Activated CD8-positive, alpha-beta T cell treated with anti-CD3 and anti-CD28 coated beads for 36 hours (primary cell): ENCODE measurements around the gene PRG2. TPM values are rescaled to one million over a fixed set of nuclear protein-coding genes. Genes with fewer than 3 reads are reported as not detected.
"Not testable (repeated sequence)": the region's sequence is repeated elsewhere in the genome, so short reads cannot be mapped to it uniquely, and the experiment has no call there.

Source experiments
- ATAC-seq: fragments of 200-7000 bp; cut with Tn5 transposase; one replicate; pipeline ENCODE4 v1.10.0; 2021; ENCODE audit warnings: mild to moderate bottlenecking, moderate library complexity
- CTCF ChIA-PET: fragments of 350-600 bp; sonication (Branson Sonifier 250); formaldehyde crosslinking; loops from one replicate; lab custom pipeline; 2021; ENCODE audit warnings: antibody characterized with exemption; lab: Charles Lee
- POLR2A ChIA-PET: fragments of 350-600 bp; sonication (Branson Sonifier 250); formaldehyde crosslinking; loops from one replicate; lab custom pipeline; 2021; ENCODE audit warnings: antibody characterized with exemption; lab: Charles Lee
- DNase-seq: peaks from one replicate; pipeline ENCODE4 v3.0.0-alpha.2; 2020
- H3K27ac Mint-ChIP-seq: one replicate; pipeline ENCODE4 v1.8.0; 2021; ENCODE audit warnings: mild to moderate bottlenecking, mixed read lengths
- H3K27me3 Mint-ChIP-seq: one replicate; pipeline ENCODE4 v1.8.0; 2021; ENCODE audit warnings: mixed read lengths
- H3K36me3 Mint-ChIP-seq: one replicate; pipeline ENCODE4 v1.8.0; 2021; ENCODE audit warnings: low read depth, mixed read lengths
- H3K4me1 Mint-ChIP-seq: one replicate; pipeline ENCODE4 v1.8.0; 2021; ENCODE audit warnings: low read depth, mixed read lengths
- H3K4me3 Mint-ChIP-seq: one replicate; pipeline ENCODE4 v1.8.0; 2021; ENCODE audit warnings: mild to moderate bottlenecking, moderate library complexity, mixed read lengths
- H3K9me3 Mint-ChIP-seq: one replicate; pipeline ENCODE4 v1.8.0; 2021; ENCODE audit warnings: mixed read lengths
- intact Hi-C: fragments of 100-400 bp; cut with micrococcal nuclease; formaldehyde crosslinking; loops from one replicate; pipeline ENCODE4 v1.10.0; 2022
- total RNA-seq, 2 experiments: library from RNA; stranded (reverse); gene quantifications; one replicate each; pipeline ENCODE4 v1.2.3, GENCODE V29; 2021
- TF ChIP-seq, protein P1 (sequence below): fragments of 200-600 bp; IDR thresholded peaks from one replicate; pipeline ENCODE4 v1.8.0; 2022; ENCODE audit warnings: antibody characterized with exemption, mild to moderate bottlenecking

Gene PRG2
- total RNA-seq, 2 experiments from 2014 or later: 0.43 to 2.3 TPM

DNA sequence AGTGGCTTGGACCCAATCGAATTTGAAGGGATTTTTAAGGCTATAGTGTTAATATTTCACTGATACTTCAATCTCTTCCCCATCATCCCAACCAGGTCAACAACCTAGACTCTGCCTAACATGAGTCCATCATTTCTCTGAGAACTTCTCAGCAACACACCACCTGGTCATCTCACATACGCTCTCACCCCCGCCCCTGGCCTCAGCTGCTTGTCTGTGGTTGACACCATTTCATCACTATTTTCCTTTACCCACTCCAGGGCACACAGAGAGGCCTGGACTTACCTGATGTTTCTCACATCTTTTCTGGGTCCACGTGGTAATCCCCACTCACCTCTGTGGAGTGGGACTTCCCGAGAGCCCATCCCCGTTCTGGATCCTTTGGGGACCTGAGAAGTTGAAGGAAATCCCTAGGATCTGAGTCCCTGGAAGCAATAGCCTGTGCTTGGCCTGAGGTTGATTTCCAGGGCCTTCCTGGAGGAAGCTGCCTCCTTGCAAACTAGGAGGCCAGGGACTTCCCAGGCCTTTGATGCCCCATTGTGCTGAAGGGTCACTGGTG is 49.1 kb downstream of the PRG2 start:
- ChIA-PET POLR2A (no interaction called here), CTCF (interaction anchor here (1.0 to 1.3 kb wide), 2 partner anchors 9 to 116 kb away, joined by 3 to 6 read pairs; no protein-coding TSS in a partner anchor)
- intact Hi-C loops: no loop called here
- Mint-ChIP-seq H3K4me3 (no peak overlapping the region), H3K9me3 (no peaks in the 10 kb centered on the region), H3K4me1 (peaks cover 10% of the 10 kb centered on the region), H3K27me3 (no peaks in the 10 kb centered on the region), H3K36me3 (no peaks in the 10 kb centered on the region), H3K27ac (no peak overlapping the region)
- ATAC-seq (no peak), DNase-seq (peak; percentile 16)
- TF ChIP-seq, protein P1, sequence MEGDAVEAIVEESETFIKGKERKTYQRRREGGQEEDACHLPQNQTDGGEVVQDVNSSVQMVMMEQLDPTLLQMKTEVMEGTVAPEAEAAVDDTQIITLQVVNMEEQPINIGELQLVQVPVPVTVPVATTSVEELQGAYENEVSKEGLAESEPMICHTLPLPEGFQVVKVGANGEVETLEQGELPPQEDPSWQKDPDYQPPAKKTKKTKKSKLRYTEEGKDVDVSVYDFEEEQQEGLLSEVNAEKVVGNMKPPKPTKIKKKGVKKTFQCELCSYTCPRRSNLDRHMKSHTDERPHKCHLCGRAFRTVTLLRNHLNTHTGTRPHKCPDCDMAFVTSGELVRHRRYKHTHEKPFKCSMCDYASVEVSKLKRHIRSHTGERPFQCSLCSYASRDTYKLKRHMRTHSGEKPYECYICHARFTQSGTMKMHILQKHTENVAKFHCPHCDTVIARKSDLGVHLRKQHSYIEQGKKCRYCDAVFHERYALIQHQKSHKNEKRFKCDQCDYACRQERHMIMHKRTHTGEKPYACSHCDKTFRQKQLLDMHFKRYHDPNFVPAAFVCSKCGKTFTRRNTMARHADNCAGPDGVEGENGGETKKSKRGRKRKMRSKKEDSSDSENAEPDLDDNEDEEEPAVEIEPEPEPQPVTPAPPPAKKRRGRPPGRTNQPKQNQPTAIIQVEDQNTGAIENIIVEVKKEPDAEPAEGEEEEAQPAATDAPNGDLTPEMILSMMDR: no peak

DNA sequence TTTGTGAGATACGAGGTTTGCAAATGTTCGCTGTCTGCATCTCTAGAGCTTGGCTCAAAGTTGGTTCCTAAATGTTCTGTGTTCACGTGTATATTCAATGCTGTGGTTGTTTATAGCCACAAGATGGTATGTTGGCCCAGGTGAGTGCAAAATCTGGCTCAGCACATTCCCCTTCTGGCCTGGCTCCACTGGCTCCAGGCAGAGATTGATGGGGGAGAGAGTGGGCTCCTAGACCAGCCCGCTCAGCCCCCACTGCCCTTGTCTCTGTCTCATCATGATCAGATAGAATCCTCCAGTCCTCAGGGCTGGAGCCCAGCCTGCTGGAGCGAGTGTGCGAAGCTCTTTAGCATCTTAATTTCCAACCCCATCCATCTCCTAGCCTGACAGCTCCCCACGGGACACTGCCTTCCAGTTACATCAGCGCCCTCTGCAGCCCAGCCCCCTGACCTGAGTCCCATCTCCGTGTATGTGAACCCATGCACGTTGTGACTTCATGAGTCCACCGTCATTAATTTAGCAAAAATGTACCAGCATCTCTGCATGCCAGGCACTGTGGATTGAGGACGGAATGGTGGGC is 50.3 kb downstream of the PRG2 start:
- ChIA-PET CTCF (interaction anchor here (1.2 to 1.3 kb wide), 2 partner anchors 117 to 187 kb away, joined by 3 to 9 read pairs; no protein-coding TSS in a partner anchor), POLR2A (no interaction called here)
- Mint-ChIP-seq H3K9me3 (no peaks in the 10 kb centered on the region), H3K27ac (no peak overlapping the region), H3K4me3 (no peak overlapping the region), H3K36me3 (peaks cover 3% of the 10 kb centered on the region), H3K27me3 (no peaks in the 10 kb centered on the region), H3K4me1 (peaks cover 12% of the 10 kb centered on the region)
- TF ChIP-seq, protein P1: no peak
- intact Hi-C loops: no loop called here
- ATAC-seq (no peak), DNase-seq (peak; percentile 50)

DNA sequence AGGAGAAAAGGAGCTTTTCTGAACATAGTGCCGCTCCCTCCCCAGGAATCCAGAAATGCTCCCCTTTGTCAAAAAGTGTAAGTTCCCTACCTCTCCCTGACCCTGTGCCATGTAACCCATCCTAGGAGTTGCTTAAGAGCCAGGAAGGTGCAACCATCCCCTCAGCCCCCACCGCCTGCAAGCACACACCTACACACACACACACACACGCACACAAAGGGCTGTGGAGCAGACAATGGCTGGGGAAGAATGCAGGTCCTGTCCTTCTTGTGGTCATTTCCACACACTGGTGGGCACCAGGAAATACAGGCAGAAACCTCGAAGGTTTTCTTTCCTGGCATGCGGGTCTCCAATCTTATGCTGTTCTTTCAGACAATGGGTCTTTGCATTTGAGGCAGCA is 51.1 kb downstream of the PRG2 start:
- Mint-ChIP-seq H3K27me3 (no peaks in the 10 kb centered on the region), H3K36me3 (peaks cover 11% of the 10 kb centered on the region), H3K4me3 (no peak overlapping the region), H3K27ac (no peak overlapping the region), H3K9me3 (no peaks in the 10 kb centered on the region), H3K4me1 (peaks cover 18% of the 10 kb centered on the region)
- POLR2A ChIA-PET: no interaction called here
- TF ChIP-seq, protein P1: no peak
- no peak for DNase-seq
- ATAC-seq: no peak
- intact Hi-C loops: no loop called here
- CTCF ChIA-PET: interaction anchor here (1.2 to 2.5 kb wide), 6 partner anchors 11 to 188 kb away, joined by 3 to 13 read pairs (median 7); no protein-coding TSS in a partner anchor

DNA sequence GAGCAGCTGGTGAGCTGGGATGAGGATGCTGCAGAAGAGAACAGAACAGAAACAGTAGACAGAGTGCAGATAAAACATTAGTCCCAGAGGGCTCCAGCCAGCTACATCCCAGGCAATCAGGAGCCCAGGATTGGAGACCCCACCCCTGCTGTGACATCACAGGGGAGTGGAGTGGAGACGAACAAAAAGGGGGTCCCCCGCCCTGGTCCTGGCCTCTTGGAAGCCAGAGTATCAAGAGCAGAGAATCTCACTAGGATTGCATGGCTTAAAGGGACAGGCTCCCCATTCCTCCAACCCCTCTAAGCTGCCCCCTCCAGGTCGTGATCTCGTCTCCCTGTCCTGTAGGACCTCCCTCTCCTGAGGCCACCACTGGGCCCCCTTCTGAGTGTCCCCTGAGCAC is 52.3 kb downstream of the PRG2 start, which contains the start of gene P2RX3:
Gene P2RX3, plus strand, starts transcription at position 211 of the 400 bp plus-strand sequence. CDS start 199 bp downstream, outside the sequence.
- POLR2A ChIA-PET: interaction anchor here (0.9 kb wide), 1 partner anchor 304 kb away, joined by 3 read pairs; no protein-coding TSS in a partner anchor
- TF ChIP-seq, protein P1: no peak

DNA sequence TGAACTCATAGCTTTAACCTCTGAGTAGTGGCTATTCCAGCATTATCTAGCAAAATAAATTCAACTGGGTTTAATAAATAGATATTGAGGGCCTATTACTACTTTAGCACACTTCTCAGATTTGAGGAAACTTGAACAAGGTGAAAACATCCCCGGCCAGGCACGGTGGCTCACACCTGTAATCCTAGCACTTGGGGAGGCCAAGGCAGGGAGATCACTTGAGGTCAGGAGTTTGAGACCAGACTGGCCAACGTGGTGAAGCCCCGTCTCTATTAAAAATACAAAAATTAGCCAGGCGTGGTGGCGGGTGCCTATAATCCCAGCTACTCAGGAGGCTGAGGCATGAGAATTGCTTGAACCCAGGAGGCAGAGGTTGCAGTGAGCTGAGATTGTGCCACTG is 53.6 kb downstream of the PRG2 start:
- ATAC-seq, H3K9me3 Mint-ChIP-seq, H3K27me3 Mint-ChIP-seq, intact Hi-C loops, DNase-seq: not testable (repeated sequence)
- peaks cover 36% of the 10 kb centered on the region for H3K4me1 Mint-ChIP-seq
- H3K36me3 Mint-ChIP-seq: peaks cover 36% of the 10 kb centered on the region
- ChIA-PET POLR2A (interaction anchor here (0.7 to 4.5 kb wide), 2 partner anchors 11 to 140 kb away, joined by 3 to 63 read pairs; partner anchors contain the start of gene TNKS1BP1), CTCF (interaction anchor here (1.0 to 1.4 kb wide), 3 partner anchors 120 to 192 kb away, joined by 3 to 7 read pairs (median 3); no protein-coding TSS in a partner anchor)
- H3K4me3 Mint-ChIP-seq: peak overlapping the region; percentile 96
- H3K27ac Mint-ChIP-seq: peak overlapping the region; percentile 100

More for the DNA sequence above, 52.3 kb downstream of the PRG2 start, which contains the start of gene P2RX3:
- Mint-ChIP-seq H3K27me3 (no peaks in the 10 kb centered on the region), H3K9me3 (no peaks in the 10 kb centered on the region), H3K36me3 (peaks cover 23% of the 10 kb centered on the region), H3K4me1 (peaks cover 29% of the 10 kb centered on the region), H3K27ac (peak within 1 kb of the TSS; percentile 18), H3K4me3 (no peak within 1 kb of the TSS)
- DNase-seq (no peak), ATAC-seq (no peak)
- intact Hi-C loops: no loop called here
- CTCF ChIA-PET: interaction anchor here (1.5 to 2.5 kb wide), 4 partner anchors 13 to 145 kb away, joined by 4 to 13 read pairs (median 7); no protein-coding TSS in a partner anchor

Other genes with a start within 250 kb of the PRG2 start
- gene LRRC55, start 208.7 kb downstream of the PRG2 start, total RNA-seq: not detected
- not detected for gene APLNR, start 153.4 kb downstream of the PRG2 start, total RNA-seq
- 10 to 100 TPM; 18.4 to 23.2 TPM for gene TNKS1BP1, start 65.7 kb downstream of the PRG2 start, total RNA-seq
- gene SSRP1, start 54.8 kb downstream of the PRG2 start, total RNA-seq: 100 to 1,000 TPM; 284 to 290 TPM
- gene P2RX3, start 52.3 kb downstream of the PRG2 start, total RNA-seq: not detected
- gene PRG3, start 9.5 kb downstream of the PRG2 start, total RNA-seq: not detected
- gene SLC43A3, start 36.5 kb upstream of the PRG2 start, total RNA-seq: 100 to 1,000 TPM; 294 to 300 TPM
- under 1 TPM; 0.23 to 0.27 TPM for gene RTN4RL2, start 69.9 kb upstream of the PRG2 start, total RNA-seq
- 10 to 100 TPM; 32.1 to 34.0 TPM for gene SLC43A1, start 125.1 kb upstream of the PRG2 start, total RNA-seq
- 10 to 100 TPM; 75.2 to 84.2 TPM for gene TIMM10, start 140.1 kb upstream of the PRG2 start, total RNA-seq
- gene SMTNL1, start 146.9 kb upstream of the PRG2 start, total RNA-seq: not detected
- 100 to 1,000 TPM; 148 to 159 TPM for gene UBE2L6, start 177.0 kb upstream of the PRG2 start, total RNA-seq
- not detected for gene SERPING1, start 207.0 kb upstream of the PRG2 start, total RNA-seq